GM23338 (cell line): ENCODE data around the gene KIAA0232. TPM values are rescaled to one million over a fixed set of nuclear protein-coding genes. Genes with fewer than 3 reads are reported as not detected.

ENCODE experiments used
- ATAC-seq: fragments of 200-7000 bp; cut with Tn5 transposase; 3 replicates; pipeline ENCODE4 v1.9.1; 2020
- DNase-seq: peaks from one replicate; pipeline ENCODE4 v3.0.0-alpha.2; 2015; ENCODE audit warnings: low spot score
- H2AFZ ChIP-seq: fragments of 200-600 bp; sonication (generic); 2 replicates; pipeline ENCODE4 v1.8.0; 2016; ENCODE audit warnings: antibody characterized with exemption, mild to moderate bottlenecking, moderate library complexity
- H3F3A ChIP-seq: fragments of 200-600 bp; sonication (generic); replicated peaks from 2 replicates; pipeline ENCODE4 v1.8.0; 2017; ENCODE audit warnings: antibody characterized with exemption, mixed run types, low read depth
- H3K27ac ChIP-seq: fragments of 200-600 bp; sonication (generic); 2 replicates; pipeline ENCODE4 v1.6.1; 2016; ENCODE audit warnings: low read depth
- H3K27me3 ChIP-seq: fragments of 200-600 bp; sonication (generic); 2 replicates; pipeline ENCODE4 v1.8.0; 2016; ENCODE audit warnings: mild to moderate bottlenecking, mixed run types, moderate library complexity; ENCODE audit not compliant: insufficient read depth
- H3K36me3 ChIP-seq: fragments of 200-600 bp; sonication (generic); 2 replicates; pipeline ENCODE4 v1.8.0; 2016; ENCODE audit warnings: mild to moderate bottlenecking; ENCODE audit not compliant: insufficient read depth
- H3K4me1 ChIP-seq: fragments of 200-600 bp; sonication (generic); 2 replicates; pipeline ENCODE4 v1.8.0; 2016; ENCODE audit warnings: mild to moderate bottlenecking, moderate library complexity; ENCODE audit not compliant: insufficient read depth
- H3K4me2 ChIP-seq: fragments of 200-600 bp; sonication (generic); 2 replicates; pipeline ENCODE4 v1.7.1; 2017; ENCODE audit warnings: mixed run types
- H3K4me3 ChIP-seq: fragments of 200-600 bp; sonication (generic); 2 replicates; pipeline ENCODE4 v1.6.1; 2016; ENCODE audit warnings: mixed run types
- H3K79me2 ChIP-seq: fragments of 200-600 bp; sonication (generic); replicated peaks from 2 replicates; pipeline ENCODE4 v1.8.0; 2017; ENCODE audit warnings: mild to moderate bottlenecking; ENCODE audit not compliant: insufficient read depth
- H3K9me2 ChIP-seq: fragments of 200-600 bp; sonication (generic); 2 replicates; pipeline ENCODE4 v1.8.0; 2017; ENCODE audit not compliant: insufficient read depth
- H4K20me1 ChIP-seq: fragments of 200-600 bp; sonication (generic); replicated peaks from 2 replicates; pipeline ENCODE4 v1.8.0; 2017; ENCODE audit warnings: mild to moderate bottlenecking; ENCODE audit not compliant: insufficient read depth
- H3K27ac Mint-ChIP-seq: 2 replicates; pipeline ENCODE4 v1.8.0; 2020; ENCODE audit warnings: inconsistent platforms, mild to moderate bottlenecking, moderate library complexity, mixed read lengths
- H3K27me3 Mint-ChIP-seq: 3 replicates; pipeline ENCODE4 v1.8.0; 2022; ENCODE audit warnings: low read depth, mild to moderate bottlenecking, moderate library complexity, mixed read lengths, inconsistent platforms; ENCODE audit not compliant: insufficient read depth, poor library complexity
- H3K36me3 Mint-ChIP-seq: 3 replicates; pipeline ENCODE4 v1.8.0; 2021; ENCODE audit warnings: low read depth, mild to moderate bottlenecking, inconsistent platforms, moderate library complexity, mixed read lengths
- H3K4me1 Mint-ChIP-seq: 3 replicates; pipeline ENCODE4 v1.8.0; 2020; ENCODE audit warnings: mild to moderate bottlenecking, inconsistent platforms, mixed read lengths
- H3K4me3 Mint-ChIP-seq: 3 replicates; pipeline ENCODE4 v1.8.0; 2021; ENCODE audit warnings: moderate library complexity, mild to moderate bottlenecking, inconsistent platforms, mixed read lengths
- H3K9me3 Mint-ChIP-seq: 3 replicates; pipeline ENCODE4 v1.8.0; 2020; ENCODE audit warnings: moderate library complexity, mild to moderate bottlenecking, inconsistent platforms, mixed read lengths
- CREB1 ChIP-seq: fragments of 250-450 bp; sonication (Bioruptor Pico); IDR thresholded peaks from 2 replicates; pipeline ENCODE4 v1.5.0; 2020; ENCODE audit warnings: low read depth, mild to moderate bottlenecking, moderate library complexity
- ETS1 ChIP-seq: IDR thresholded peaks from 2 replicates; pipeline ENCODE4 v1.6.1; 2016; ENCODE audit warnings: antibody characterized with exemption
- EZH2phosphoT487 ChIP-seq: fragments of 200-600 bp; sonication (generic); IDR thresholded peaks from one replicate; pipeline ENCODE4 v1.8.1; 2018; ENCODE audit warnings: antibody characterized with exemption; ENCODE audit not compliant: unreplicated experiment
- JUNB ChIP-seq: IDR thresholded peaks from one replicate; pipeline ENCODE4 v1.6.1; 2016; ENCODE audit warnings: antibody characterized with exemption; ENCODE audit not compliant: unreplicated experiment
- NANOG ChIP-seq: IDR thresholded peaks from 2 replicates; pipeline ENCODE4 v1.6.1; 2016; ENCODE audit warnings: antibody characterized with exemption, borderline replicate concordance
- POLR2AphosphoS5 ChIP-seq: IDR thresholded peaks from 2 replicates; pipeline ENCODE4 v1.6.1; 2016; ENCODE audit warnings: antibody characterized with exemption, low read depth
- STAT1 ChIP-seq: IDR thresholded peaks from one replicate; pipeline ENCODE4 v1.6.1; 2016; ENCODE audit warnings: antibody characterized with exemption; ENCODE audit not compliant: unreplicated experiment
- ZNF114 ChIP-seq: fragments of 250-450 bp; sonication (Bioruptor Pico); IDR thresholded peaks from 2 replicates; pipeline ENCODE4 v1.5.0; 2020; ENCODE audit warnings: mild to moderate bottlenecking, moderate library complexity
- ZNF331 ChIP-seq: fragments of 250-450 bp; sonication (Bioruptor Pico); IDR thresholded peaks from 2 replicates; pipeline ENCODE4 v1.5.0; 2020; ENCODE audit warnings: low read depth, mild to moderate bottlenecking, moderate library complexity
- ZNF462 ChIP-seq: fragments of 250-450 bp; sonication (Bioruptor Pico); IDR thresholded peaks from 2 replicates; pipeline ENCODE4 v1.5.0; 2020; ENCODE audit warnings: mild to moderate bottlenecking, moderate library complexity
- polyA plus RNA-seq: library from polyadenylated mRNA; unstranded; fragments of >200 nt; fragmentation: Nextera tagmentation; extraction: Ambion mirVana; gene quantifications from 2 replicates; pipeline ENCODE4 v1.2.1, GENCODE V29; 2016
- total RNA-seq: library from RNA; depleted of rRNA; stranded (reverse); fragments of >200 nt; shearing (Covaris generic); gene quantifications from 2 replicates; pipeline ENCODE4 v1.2.3, GENCODE V29; 2014
- TF ChIP-seq, protein P1 (sequence below): IDR thresholded peaks from one replicate; pipeline ENCODE4 v1.6.1; 2018; ENCODE audit warnings: antibody characterized with exemption; ENCODE audit not compliant: unreplicated experiment

The KIAA0232 gene
- total and polyA plus RNA-seq, 2 experiments from 2014 or later, result 14.3 to 34.9 TPM

DNA sequence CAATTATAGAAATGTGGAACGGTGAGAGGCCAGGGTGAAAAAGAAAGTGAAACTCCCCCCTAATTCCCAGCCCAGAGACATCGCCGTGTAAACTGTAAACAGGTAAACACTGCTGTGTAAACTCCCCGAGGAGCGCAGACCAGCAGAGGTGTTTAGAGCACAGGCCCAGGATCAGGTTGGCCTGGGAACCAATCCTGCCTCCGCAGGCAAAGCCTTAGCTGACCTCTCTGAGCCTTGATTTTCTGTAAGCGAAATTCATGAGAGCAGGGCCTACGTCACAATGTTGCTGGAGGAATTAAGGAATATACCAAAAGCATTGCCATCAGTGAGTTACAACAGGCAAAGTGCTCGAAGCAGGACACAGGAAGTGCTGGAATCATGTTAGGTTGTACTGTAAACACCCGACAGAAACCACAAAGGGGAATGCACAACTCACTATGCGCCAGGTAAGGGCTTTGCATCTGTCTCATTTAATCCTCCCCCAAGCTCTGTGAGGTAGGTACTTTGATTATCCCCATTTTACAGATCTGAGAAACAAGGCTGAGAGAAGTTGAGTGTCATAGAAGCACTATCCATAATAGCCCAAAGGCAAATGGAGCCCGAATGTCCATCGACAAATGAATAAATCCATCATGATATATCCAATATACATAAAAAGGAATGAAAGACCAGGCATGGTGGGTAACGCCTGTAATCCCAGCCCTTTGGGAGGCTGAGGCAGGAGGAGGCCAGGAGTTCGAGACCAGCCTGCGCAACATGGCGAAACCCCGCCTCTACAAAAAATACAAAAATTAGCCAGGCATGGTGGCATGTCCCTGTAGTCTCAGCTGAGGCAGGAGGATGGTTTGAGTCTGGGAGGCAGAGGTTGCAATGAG lies 30.7 kb upstream of the KIAA0232 start (continued):
- TF ChIP-seq ZNF462 (CRISPR knock-in tag), result no peak
- TF ChIP-seq ETS1, result no peak
- no peak for TF ChIP-seq CREB1 (CRISPR knock-in tag)

- Histone ChIP-seq H3K27me3 (no peaks in the 10 kb centered on the region), H3K27ac (no peak overlapping the region), H3K4me2 (no peak overlapping the region), H3K79me2 (no peaks in the 10 kb centered on the region), H3K4me3 (no peak overlapping the region), H3K4me1 (no peaks in the 10 kb centered on the region), H3F3A (no peaks in the 10 kb centered on the region), H3K9me2 (no peaks in the 10 kb centered on the region), H3K36me3 (no peaks in the 10 kb centered on the region), H2AFZ (no peak overlapping the region), H4K20me1 (no peaks in the 10 kb centered on the region)
- Mint-ChIP-seq H3K27me3 (no peaks in the 10 kb centered on the region), H3K4me3 (no peak overlapping the region), H3K27ac (no peak overlapping the region), H3K36me3 (no peaks in the 10 kb centered on the region), H3K9me3 (no peaks in the 10 kb centered on the region), H3K4me1 (peaks cover 4% of the 10 kb centered on the region; the same call in 2 of the 3 replicates)
- DNase-seq (no peak), ATAC-seq (no peak)
- TF ChIP-seq, protein P1, sequence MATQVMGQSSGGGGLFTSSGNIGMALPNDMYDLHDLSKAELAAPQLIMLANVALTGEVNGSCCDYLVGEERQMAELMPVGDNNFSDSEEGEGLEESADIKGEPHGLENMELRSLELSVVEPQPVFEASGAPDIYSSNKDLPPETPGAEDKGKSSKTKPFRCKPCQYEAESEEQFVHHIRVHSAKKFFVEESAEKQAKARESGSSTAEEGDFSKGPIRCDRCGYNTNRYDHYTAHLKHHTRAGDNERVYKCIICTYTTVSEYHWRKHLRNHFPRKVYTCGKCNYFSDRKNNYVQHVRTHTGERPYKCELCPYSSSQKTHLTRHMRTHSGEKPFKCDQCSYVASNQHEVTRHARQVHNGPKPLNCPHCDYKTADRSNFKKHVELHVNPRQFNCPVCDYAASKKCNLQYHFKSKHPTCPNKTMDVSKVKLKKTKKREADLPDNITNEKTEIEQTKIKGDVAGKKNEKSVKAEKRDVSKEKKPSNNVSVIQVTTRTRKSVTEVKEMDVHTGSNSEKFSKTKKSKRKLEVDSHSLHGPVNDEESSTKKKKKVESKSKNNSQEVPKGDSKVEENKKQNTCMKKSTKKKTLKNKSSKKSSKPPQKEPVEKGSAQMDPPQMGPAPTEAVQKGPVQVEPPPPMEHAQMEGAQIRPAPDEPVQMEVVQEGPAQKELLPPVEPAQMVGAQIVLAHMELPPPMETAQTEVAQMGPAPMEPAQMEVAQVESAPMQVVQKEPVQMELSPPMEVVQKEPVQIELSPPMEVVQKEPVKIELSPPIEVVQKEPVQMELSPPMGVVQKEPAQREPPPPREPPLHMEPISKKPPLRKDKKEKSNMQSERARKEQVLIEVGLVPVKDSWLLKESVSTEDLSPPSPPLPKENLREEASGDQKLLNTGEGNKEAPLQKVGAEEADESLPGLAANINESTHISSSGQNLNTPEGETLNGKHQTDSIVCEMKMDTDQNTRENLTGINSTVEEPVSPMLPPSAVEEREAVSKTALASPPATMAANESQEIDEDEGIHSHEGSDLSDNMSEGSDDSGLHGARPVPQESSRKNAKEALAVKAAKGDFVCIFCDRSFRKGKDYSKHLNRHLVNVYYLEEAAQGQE, result no peak
- TF ChIP-seq NANOG (no peak), ZNF331 (no peak), JUNB (no peak), STAT1 (no peak), ETS1 (no peak), POLR2AphosphoS5 (no peak), CREB1 (CRISPR knock-in tag) (no peak), ZNF114 (CRISPR knock-in tag) (no peak), EZH2phosphoT487 (no peak)
These were observed 30.1 kb upstream of the KIAA0232 start for GRCh38 chr4:6752486-6752829.
